Thyroid gland (tissue), 4 donors: ENCODE data around the gene SOD3. TPM values are rescaled to one million over a fixed set of nuclear protein-coding genes. Genes with fewer than 3 reads are reported as not detected.

Source experiments
- DNase-seq, 2 donors: peaks; one replicate each; pipeline ENCODE4 v3.0.0-alpha.2; 2019
- H3K27ac ChIP-seq, 3 donors: fragments of 200-600 bp; sonication (generic); 1 replicate in 2 of 3; 2 replicates in 1 of 3; pipeline ENCODE4 v1.5.1; 2016 to 2019; ENCODE audit warnings: mild to moderate bottlenecking in 1 of 3, moderate library complexity in 1 of 3
- H3K27me3 ChIP-seq: fragments of 200-600 bp; sonication (generic); one replicate; pipeline ENCODE4 v1.5.1; 2019
- H3K36me3 ChIP-seq, 2 donors: fragments of 200-600 bp; sonication (generic); one replicate each; pipeline ENCODE4 v1.5.1; 2016 to 2019
- H3K4me1 ChIP-seq, 2 donors: fragments of 200-600 bp; sonication (generic); one replicate each; pipeline ENCODE4 v1.5.1; 2017 to 2019
- H3K4me3 ChIP-seq, 3 donors: fragments of 200-600 bp; sonication (generic); replicated peaks in 1 of 3; 1 replicate in 2 of 3; 2 replicates in 1 of 3; pipeline ENCODE4 v1.5.1; 2016; ENCODE audit warnings: mild to moderate bottlenecking in 1 of 3
- H3K9me3 ChIP-seq: fragments of 200-600 bp; sonication (generic); one replicate; pipeline ENCODE4 v1.5.1; 2017
- POLR2A ChIP-seq, 2 donors: fragments of 450-650 bp; IDR thresholded peaks; one replicate each; pipeline ENCODE4 v1.6.1; 2017; ENCODE audit warnings: antibody characterized with exemption in 2 of 2, mild to moderate bottlenecking in 2 of 2, moderate library complexity in 1 of 2
- whole genome bisulfite sequencing, 2 donors: methylation state at CpG; one replicate each; pipeline ENCODE4 v1.1.5; 2017; 5-methylcytosine and 5-hydroxymethylcytosine counted together
- intact Hi-C: fragments of 100-400 bp; cut with DNase I; formaldehyde crosslinking; loops from one replicate; pipeline ENCODE4 v1.15.1; 2023
- total RNA-seq, 4 donors: library from RNA; depleted of rRNA; stranded (reverse); fragments of >200 nt; gene quantifications; one replicate each; pipeline ENCODE4 v1.2.3, GENCODE V29; 2016
- TF ChIP-seq, protein P1 (sequence below), 6 experiments: fragments of 200-600 bp in 3 of 6; fragments of 450-650 bp in 3 of 6; sonication (generic) in 3 of 6; IDR thresholded peaks; one replicate each; pipeline ENCODE4 v1.5.1; 2016 to 2019; ENCODE audit warnings: antibody characterized with exemption in 6 of 6, mild to moderate bottlenecking in 2 of 6, inconsistent platforms in 1 of 6, moderate library complexity in 1 of 6

The SOD3 gene
- total RNA-seq, 4 donors from 2014 or later = 140 to 215 (median 162) TPM

DNA sequence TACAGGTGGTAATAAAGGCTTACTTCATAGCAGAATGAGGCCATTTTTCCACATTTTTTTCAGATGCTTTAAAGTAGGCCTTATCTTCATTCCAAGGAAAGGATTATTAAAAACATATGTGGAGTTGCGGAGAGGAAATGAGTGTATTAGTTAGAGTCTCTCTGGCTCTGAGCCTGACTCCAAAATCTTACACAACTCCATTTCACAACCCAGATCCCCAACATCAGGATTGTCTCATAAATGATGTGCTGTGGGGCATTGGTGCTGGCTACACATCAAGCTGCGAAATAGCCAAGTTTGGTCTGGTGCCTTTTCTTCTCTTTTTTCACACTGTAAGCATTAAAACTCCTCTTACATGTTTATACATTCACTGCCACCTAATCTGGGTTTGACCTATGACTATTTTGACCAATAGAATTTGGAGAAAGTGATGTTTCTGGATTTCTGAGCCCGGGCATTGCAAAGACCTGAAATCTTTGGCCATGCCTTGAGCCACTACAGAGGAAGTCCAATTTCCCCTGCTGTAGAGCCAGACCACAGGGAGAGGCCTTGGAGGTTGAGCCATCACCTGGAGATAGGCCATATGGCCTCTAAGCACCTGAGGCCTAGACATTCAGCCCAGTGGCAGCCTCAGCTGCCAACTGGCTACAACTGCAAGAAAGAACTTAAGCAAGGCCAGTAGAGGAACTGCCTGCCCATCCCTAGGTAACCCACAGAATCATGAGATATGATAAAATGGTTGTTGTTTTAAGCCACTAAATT lies 16.7 kb upstream of the SOD3 start:
- Histone ChIP-seq H3K4me3 (no peak overlapping the region), H3K4me1 (peaks cover 11 to 24% of the 10 kb centered on the region in 2 donors), H3K27ac (no peak overlapping the region), H3K27me3 (no peaks in the 10 kb centered on the region), H3K36me3 (no peaks in the 10 kb centered on the region), H3K9me3 (no peaks in the 10 kb centered on the region)
- intact Hi-C loops = no loop called here
- 44 to 52% methylated on average over 3 of the region's 3 CpGs for WGBS, 2 donors
- no peak for DNase-seq
- TF ChIP-seq, protein P1, sequence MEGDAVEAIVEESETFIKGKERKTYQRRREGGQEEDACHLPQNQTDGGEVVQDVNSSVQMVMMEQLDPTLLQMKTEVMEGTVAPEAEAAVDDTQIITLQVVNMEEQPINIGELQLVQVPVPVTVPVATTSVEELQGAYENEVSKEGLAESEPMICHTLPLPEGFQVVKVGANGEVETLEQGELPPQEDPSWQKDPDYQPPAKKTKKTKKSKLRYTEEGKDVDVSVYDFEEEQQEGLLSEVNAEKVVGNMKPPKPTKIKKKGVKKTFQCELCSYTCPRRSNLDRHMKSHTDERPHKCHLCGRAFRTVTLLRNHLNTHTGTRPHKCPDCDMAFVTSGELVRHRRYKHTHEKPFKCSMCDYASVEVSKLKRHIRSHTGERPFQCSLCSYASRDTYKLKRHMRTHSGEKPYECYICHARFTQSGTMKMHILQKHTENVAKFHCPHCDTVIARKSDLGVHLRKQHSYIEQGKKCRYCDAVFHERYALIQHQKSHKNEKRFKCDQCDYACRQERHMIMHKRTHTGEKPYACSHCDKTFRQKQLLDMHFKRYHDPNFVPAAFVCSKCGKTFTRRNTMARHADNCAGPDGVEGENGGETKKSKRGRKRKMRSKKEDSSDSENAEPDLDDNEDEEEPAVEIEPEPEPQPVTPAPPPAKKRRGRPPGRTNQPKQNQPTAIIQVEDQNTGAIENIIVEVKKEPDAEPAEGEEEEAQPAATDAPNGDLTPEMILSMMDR (IDR thresholded peaks at IDR 0.05) = no peak
- TF ChIP-seq POLR2A (IDR thresholded peaks at IDR 0.05) = no peak

DNA sequence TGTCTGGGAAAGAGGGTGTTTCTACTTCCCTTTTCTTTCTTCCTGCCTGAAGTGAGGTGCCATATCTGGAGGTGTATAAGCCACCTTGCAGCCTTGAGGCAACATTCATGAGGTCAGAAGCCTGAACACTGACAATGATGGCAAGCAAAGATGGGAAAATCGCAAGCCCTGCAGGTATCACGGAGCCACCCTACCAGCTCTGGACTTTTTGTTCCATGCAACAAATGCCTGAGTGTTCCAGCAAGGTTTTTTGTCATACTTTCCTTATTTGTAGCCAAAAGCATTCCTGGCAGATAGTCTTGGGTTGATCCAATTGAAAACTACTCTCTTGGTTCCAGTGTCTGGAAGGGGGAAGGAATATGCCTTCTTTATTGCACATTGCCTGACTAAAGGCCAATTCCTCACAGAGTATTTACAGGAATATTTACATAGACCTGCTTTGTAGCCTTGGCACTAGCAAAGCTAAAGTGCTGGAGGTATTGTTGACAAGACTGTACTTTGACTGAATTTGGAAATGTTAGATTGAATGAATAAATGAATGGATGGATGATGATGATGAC lies 14.4 kb upstream of the SOD3 start:
- intact Hi-C loops = no loop called here
- no peaks in the 10 kb centered on the region for H3K36me3 ChIP-seq
- H3K27me3 ChIP-seq = no peaks in the 10 kb centered on the region
- no peak for DNase-seq
- H3K9me3 ChIP-seq = no peaks in the 10 kb centered on the region
- peaks cover 11 to 21% of the 10 kb centered on the region in 2 donors for H3K4me1 ChIP-seq
- no peak overlapping the region for H3K27ac ChIP-seq
- H3K4me3 ChIP-seq = no peak overlapping the region
- WGBS, 2 donors = 90 to 100% methylated on average over 2 of the region's 2 CpGs
- no peak for TF ChIP-seq POLR2A (IDR thresholded peaks at IDR 0.05)
- TF ChIP-seq, protein P1 (IDR thresholded peaks at IDR 0.05) = no peak

DNA sequence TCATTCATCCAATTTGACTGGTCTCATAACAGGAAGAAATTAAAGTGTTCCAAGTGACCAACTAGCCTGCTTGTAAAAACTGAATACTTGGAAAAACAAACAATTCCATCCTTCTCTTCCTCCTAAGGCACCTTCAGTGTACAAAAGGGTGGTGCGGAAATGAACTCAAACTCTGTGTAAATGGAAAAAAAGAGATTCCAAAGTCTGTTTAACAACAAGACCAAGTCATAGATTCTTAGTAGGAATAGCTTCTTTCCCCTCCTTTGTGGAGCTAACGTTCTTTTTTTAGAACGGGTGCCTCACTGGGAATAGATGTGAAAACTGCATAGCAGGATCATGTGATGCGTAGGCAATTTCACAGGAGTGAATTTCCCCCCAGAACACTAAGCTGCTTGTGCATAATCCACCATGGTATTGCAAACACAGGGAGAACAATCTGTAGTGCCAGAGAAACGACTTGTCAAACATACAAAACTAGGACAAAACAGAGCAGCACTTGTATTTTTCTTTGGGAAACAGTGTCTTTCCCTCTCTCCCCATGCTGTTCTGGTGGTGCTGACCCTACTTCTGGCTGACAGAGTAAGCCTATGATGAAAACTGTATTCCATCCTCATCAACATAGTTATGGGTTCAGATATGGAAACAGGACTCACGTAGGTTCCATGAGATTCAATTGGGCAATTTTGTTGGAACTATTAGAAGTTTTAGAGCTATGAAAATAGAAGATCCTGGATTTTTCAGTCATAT lies 13.2 kb upstream of the SOD3 start:
- Histone ChIP-seq H3K4me3 (no peak overlapping the region), H3K4me1 (peaks cover 11 to 21% of the 10 kb centered on the region in 2 donors)

DNA sequence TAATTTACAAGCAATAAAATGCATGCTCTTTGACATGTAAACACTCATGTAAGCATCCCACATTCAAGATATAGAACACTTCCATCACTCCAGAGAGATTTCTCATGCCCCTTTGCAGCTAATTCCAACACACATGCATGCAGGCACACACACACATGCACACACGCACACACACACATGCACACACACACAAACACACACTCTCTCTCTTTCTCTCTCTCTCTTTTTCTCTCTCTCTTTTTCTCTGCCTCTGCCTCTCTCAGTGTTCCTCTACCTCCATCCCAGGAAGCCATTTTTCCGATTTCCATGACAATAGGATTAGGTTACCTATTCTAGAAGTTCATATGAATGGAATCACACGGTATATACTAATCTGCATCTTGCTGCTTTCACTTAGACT lies 11.9 kb upstream of the SOD3 start:
- 80 to 81% methylated on average over 3 of the region's 3 CpGs for WGBS, 2 donors
- no peak for DNase-seq
- TF ChIP-seq, protein P1 (IDR thresholded peaks at IDR 0.05) = no peak
- Histone ChIP-seq H3K4me1 (peaks cover 11 to 21% of the 10 kb centered on the region in 2 donors), H3K9me3 (no peaks in the 10 kb centered on the region), H3K4me3 (no peak overlapping the region), H3K36me3 (no peaks in the 10 kb centered on the region), H3K27ac (no peak overlapping the region), H3K27me3 (no peaks in the 10 kb centered on the region)
- intact Hi-C loops = no loop called here

More for the DNA sequence above, 13.2 kb upstream of the SOD3 start:
- WGBS, 2 donors = 35 to 44% methylated on average over 6 of the region's 6 CpGs
- no peak for DNase-seq
- Histone ChIP-seq H3K27me3 (no peaks in the 10 kb centered on the region), H3K27ac (no peak overlapping the region), H3K36me3 (no peaks in the 10 kb centered on the region), H3K9me3 (no peaks in the 10 kb centered on the region)
- TF ChIP-seq POLR2A (IDR thresholded peaks at IDR 0.05) = no peak
- TF ChIP-seq, protein P1 (IDR thresholded peaks at IDR 0.05) = no peak
- intact Hi-C loops = no loop called here

DNA sequence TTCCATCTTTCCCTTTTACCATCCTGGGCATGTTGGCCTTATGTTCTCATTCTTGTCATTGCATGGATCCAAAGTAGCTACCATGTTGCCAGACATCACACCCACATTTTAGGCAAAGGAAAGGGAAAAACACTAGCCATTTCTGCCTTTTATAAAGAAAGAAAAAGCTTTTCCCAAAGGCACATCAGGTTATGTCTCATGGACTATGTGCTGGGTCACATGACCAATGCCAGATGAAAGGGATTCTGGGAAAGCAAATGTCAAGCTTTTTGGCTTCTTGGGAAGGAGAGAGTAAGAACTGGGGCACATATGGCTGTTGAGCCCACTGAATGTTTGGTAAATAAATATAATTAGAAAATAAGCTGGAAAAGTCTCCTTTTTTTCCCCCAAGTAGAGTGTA lies 4.3 kb upstream of the SOD3 start:
- H3K4me3 ChIP-seq = no peak overlapping the region
- intact Hi-C loops = loop anchor here (10.0 kb wide), 1 partner anchor 124 kb away; the partner anchor contains the start of gene CCDC149
- TF ChIP-seq POLR2A (IDR thresholded peaks at IDR 0.05) = no peak
- TF ChIP-seq, protein P1 (IDR thresholded peaks at IDR 0.05) = no peak
- no peaks in the 10 kb centered on the region for H3K36me3 ChIP-seq
- H3K9me3 ChIP-seq = no peaks in the 10 kb centered on the region
- DNase-seq = no peak
- H3K27ac ChIP-seq = no peak overlapping the region
- H3K27me3 ChIP-seq = no peaks in the 10 kb centered on the region
- H3K4me1 ChIP-seq = peaks cover 10 to 15% of the 10 kb centered on the region in 2 donors
